ENCODE measurements around the gene PITX2.

The PITX2 gene

DNA sequence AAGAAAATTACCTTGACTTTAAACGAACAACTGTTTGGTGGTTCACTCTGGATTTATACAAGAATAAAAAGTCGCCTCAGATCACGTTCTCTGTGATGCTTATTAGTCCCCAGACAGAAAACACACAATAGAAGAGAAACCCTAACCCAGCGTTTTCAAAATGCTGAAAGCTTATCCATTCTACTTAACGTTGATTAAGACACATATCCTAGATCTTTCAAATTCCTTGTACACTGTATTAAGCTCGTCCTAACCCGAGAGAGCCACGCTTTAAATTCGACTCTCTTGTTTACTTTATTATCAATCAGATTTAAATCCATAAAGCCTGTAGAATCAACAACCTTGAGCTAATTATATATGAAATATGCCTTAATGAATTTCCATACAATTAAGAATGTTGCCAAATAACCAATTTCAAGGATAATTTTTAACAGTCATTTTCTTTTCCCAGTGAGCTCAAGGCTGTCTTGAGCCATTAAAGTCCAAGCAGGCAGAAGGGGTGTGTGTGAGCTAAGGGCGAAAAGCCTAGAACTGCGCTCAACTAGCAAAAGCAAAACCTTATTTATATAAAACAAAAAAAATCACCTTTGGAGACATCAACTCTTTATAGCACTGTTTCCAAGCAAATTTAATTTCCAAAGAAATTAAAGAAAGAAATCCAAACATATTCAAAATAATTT is 981 bp upstream of the PITX2 start:
- no peak for DNase-seq (ENCODE audit: low spot score)

DNA sequence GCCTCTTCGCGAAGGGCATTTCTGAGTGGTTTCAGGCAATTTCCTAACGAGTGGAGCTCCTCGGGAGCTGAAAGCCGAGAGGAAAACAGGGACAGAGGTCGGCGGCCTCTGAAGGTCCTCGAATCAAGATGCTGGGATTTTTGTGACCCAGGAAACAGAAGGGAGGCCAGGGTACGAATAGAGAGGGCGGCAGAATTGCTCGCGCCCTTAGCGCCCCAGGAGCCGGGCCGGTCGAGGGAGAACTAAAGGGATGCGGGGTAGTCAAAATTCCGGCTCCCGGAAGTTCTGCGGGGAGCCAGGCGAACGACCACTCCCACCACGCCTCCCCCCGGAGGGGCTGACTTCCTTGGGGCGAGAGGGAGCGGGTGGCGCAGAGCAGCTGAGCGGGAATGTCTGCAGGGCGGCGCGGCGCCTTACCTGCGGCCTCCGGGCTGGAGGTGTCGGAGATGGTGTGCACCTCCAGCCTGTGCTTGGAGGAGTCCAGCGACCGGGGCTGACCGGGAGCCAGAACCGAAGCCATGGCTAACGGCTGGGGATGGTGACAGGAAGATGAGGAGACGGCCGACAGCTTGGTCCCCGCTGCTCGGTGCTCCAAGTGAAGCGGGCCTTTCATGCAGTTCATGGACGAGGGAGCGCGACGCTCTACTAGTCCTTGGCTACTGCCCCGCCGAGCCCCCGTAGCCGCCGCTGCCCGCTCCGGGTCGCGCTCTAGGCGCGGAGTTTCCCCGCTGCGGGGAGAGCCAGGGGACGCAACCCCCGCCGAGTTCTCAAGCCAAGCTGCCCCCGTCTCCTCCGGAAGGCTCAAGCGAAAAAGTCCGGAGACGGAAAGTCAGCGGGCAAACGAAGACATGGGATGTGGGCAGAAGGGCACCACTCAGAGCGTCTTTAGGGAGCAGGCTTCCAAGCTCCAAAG is 782 bp downstream of the PITX2 start:
- DNase-seq (ENCODE audit: low spot score) = no peak

DNA sequence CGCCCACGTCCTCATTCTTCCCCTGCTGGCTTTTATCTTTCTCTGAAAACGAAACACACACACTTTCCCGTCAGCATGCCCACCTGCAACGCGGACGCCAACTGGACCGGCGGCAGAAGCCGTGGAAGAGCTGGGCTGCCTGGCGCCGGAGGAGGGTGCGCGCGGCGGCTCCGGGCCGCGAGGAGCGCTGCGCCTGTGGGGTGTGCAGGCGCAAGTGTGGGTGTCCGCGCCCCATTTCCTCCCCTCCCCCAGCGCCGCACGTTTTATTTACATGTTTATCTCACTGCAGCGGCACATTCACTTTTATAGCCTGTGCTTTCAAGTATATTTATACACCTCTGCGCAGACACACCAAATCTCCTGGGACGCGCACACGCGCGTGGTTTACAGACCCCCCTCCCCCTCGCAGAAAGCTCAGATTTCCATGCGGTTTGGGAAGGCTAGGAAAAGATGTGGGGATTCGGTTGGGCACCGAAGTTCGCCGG is 1.5 kb downstream of the PITX2 start:
- no peak for DNase-seq (ENCODE audit: low spot score)

DNA sequence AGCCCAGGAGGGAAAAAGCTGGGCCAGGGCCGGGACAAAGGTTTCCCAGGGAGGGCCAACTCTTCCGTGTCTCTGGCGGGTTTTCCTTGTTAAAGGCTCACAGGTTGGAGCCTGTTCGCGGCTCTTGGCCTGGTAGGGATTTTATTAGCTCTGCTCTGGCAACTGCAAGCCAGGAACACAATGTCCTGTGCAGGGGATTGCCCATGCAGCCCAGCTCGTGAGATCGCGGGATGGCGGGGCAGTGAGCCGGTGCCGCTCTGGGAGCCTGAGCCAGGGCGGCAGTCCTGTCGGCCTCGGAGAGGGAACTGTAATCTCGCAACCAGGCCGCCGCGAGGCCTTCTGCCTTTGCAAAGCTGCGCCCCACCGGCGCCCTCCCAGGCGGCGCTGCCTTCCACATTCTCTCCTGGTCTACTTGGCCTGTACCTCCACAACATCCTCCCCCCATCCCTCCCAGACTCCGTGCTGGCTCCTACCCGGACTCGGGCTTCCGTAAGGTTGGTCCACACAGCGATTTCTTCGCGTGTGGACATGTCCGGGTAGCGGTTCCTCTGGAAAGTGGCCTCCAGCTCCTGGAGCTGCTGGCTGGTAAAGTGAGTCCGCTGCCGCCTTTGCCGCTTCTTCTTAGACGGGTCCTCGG is 2.1 kb downstream of the PITX2 start:
- DNase-seq (ENCODE audit: low spot score) = no peak

DNA sequence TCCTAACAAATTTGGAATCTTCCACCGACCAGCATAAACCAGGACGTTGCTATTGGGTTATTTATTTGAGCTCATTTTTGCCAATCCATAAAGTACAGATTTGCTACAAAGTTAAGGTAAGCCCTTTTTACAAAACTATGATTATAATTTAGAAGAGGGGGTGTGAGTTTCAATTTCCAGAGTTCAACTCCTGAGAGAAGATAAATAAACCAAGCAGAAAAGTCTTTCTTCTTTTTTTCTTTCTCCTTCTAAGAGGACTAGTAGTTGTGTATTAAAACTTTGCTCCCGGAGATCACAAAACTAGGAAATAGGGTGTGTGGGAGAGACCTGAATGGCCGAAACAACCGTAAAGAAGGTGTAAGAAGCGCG is 2.6 kb downstream of the PITX2 start:
- no peak for DNase-seq (ENCODE audit: low spot score)

DNA sequence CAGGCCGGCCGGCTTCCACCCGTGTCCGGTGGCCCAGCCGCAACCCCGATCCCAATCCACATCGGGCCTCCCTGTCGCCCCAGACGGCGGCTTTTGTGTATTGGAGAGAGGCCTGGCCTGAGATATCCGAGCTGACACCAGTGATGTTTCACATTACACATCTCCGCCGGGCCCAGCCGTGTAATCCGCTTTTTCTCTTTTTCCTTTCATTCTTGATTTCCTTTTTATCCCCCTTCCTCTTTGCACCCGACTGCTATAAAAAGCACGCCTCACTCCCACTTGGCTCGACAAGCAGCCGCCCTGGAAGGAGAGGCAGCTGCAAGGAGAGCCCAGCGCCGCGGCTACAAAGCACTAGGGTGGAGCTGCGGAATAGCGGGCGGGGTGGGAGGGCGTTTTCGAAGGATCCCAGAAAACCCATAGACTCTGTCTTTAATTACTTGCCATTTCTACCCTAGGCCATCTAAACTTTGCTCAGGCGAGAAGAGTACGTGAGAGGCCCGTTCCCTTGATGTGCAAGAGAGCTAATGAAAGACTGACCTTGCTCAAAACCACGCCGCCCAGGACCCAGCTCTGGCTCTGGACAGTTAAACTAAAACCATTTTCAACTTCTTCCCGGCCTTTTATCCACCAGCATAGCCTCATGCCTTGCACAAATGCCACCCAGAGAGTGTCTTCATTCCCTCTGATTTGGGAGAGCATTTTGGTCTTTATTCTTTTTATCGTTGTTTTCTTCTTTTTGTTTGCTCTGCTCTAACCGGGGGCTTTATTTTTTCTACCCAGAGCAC is 3.2 kb downstream of the PITX2 start:
- DNase-seq (ENCODE audit: low spot score) = no peak

DNA sequence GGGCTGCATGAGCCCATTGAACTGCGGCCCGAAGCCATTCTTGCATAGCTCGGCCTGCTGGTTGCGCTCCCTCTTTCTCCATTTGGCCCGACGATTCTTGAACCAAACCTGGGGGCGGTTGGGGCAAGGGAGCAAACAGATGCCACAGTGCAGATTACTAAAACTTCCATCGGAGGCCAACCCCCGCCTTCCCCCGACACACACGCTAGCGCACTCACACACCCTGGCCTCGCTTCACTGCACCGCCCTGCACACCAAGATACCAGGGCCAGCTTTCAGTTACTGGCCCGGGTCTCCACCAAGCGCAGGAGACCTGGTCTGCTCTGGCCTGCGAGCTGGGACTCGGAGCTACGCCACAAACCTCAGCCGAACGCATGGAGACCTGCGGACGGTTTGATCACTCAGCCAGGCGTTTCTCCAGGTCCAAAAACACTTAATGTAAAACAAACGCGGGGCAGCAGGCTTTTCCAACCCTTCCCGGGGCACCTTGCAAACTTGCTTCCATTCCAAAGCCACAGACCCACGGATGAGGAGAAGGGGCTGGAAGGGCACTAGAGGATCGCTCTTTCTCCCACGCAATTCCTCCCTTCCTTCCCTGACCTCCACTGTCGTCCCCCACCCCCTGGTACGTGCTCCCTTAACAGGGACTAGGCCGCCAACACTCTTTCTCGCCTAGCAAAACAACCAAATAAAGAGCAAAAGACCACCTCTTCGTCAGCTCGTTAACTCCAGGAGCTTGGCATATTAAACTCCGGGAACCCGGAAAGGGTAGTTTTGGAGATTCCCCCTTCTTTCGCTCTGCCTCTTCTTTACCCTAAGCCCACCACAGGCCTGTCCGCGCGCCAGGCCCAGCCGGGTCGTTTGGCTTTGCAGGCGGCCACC is 4.1 kb downstream of the PITX2 start:
- no peak for DNase-seq (ENCODE audit: low spot score)

DNA sequence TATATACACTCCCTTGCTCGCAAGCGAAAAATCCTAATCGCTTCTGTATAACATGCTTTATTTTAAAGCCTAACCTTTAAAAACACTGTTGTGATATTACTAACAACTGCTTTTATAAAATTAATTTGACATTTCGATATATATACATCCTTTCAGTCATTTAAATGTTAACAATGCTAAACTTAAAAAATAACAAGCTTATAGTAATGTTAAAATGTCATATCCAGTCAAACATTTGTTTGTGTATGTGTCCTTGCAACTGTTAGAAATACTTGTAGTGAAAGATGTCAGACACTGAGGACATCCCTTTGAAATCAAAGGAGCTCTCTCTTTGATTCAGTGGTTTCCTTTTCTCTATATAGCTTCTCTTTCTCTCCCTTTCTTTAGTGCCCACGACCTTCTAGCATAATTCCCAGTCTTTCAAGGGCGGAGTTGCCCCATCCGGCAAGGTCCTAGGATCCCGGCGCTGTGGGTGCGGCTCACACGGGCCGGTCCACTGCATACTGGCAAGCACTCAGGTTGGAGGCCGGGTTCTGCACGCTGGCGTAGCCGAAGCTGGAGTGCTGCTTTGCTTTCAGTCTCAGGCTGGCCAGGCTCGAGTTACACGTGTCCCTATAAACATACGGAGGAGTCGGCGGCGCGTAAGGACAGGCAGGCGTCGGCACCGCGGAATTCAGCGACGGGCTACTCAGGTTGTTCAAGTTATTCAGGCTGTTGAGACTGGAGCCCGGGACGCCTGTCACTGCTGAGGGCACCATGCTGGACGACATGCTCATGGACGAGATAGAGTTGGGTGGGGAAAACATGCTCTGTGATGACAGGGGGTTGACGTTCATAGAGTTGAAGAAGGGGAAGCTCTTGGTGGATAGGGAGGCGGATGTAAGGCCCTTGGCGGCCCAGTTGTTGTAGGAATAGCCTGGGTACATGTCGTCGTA is 5.0 kb downstream of the PITX2 start:
- DNase-seq (ENCODE audit: low spot score) = no peak

DNA sequence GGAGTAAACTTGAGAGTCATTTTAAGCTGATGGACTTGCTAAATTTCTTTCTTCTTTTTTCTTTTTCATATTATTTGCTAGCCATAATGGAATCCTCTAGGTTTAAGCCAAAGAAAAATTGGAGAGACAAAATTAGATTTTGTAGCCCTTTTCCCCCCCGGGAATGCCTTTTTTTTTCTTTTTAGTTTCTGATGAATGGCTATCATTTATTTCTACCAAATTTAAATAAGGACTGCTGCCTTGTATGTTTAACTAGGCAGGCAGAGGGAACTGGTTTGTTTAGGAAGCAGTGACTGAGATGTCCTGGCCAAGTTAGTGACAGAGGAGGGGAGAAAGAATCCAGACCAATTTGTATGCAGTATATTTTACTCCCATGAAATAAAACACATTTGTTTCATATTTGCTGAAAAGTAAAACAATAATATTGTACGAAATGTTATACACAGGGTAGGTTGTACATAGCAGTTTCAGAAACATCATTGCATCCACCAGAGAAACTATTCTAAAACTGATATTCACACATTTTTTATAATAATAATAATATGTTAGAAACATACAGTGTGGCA is 5.7 kb downstream of the PITX2 start:
- DNase-seq (ENCODE audit: low spot score) = no peak

DNA sequence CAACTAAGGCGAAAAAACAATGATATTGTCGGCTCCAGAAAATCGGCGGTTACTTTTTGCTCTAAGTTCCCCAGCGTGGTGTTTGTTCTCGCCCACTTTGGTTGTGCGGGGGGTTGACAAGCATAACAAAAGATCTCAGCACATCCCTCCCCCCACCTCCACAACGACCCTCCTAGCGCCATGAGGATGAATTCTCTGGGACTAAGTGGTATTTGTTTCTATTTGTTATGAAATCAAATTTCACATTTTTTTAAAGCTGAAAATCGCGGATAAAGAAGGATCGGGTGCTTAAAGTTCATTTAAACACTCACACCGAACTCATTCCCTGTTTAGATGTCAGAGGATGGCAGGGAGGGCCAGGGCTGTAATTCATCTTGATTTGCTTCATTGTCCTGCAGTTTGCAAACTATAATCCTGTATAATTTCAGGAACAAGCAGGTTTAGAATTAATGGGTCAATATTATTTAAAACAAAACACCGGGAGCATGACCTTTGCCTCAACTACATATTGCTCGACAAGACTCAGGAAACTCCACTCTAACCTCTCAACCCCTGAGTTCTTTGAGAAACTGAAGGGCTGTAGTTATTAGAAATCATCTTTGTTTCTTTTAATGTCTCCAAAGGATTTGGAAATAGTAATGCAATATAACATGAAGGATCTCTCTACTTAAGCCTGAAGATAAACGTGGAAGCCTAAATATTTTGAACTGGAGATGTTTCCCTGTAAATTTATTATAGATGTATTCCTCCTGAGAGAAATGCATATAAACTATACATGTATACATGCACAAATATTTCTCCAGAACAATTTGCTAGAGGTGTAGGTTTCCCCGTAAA is 6.4 kb downstream of the PITX2 start:
- no peak for DNase-seq (ENCODE audit: low spot score)

DNA sequence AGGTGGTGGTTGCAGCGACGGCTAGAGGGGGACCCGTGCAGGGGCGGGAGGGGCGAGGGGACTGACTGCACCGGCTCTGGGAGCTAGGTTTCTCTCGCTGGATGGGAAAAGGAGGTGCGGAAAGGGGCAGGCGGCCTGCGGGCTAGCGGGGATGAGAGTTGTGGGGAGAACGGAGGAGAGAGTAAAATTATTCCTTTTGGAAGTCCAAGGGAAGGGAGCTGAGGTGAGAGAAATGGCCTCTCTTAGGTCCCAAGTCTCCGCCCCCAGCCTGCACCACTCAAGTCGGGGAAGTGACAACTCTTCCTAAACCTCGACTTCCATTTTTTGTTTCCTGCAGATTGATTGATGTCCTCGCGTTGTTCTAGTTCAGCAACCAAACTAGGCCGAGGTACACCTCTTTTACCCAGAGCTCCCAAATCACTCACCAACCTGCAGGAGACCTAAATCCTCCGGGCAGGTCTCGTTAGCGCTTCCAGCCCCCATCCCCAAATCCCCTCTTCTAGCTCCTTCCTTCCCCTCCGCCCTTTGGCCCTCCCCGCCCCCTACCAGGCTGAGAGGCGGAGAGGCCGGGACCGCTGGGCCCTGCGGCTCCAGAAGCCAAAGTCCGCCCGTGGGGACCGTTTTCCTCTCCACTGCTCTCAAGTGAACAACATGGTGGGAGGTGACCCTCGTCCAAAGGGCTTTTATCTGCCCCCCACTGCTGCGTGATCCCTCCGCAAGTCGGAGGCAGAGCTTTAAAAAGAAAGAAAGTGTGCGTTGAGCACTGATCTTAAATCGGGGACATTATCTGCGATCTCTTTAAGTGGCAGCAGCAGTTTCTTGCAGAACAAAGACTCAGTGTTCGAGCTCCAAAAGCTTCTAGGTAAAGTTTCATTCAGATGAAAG is 7.3 kb downstream of the PITX2 start:
- DNase-seq (ENCODE audit: low spot score) = no peak

DNA sequence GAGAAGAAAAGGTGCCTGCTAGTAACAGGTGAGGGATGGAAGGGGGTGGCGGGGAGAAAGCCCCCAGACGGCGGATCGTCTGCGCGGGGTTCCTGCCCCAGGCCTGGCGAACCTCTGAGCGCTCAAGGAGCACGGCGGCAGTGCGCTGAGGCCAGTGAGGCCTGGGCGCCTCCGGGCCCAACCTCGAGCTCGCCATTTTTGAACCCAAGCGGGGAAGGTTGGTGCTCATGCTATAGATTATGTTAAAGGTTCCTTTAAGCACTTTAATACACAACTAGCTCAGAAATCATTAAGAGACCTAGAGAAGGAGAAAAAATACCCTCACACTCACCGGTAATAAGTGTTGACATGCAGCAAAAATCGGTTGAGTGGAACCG is 7.9 kb downstream of the PITX2 start:
- no peak for DNase-seq (ENCODE audit: low spot score)

DNA sequence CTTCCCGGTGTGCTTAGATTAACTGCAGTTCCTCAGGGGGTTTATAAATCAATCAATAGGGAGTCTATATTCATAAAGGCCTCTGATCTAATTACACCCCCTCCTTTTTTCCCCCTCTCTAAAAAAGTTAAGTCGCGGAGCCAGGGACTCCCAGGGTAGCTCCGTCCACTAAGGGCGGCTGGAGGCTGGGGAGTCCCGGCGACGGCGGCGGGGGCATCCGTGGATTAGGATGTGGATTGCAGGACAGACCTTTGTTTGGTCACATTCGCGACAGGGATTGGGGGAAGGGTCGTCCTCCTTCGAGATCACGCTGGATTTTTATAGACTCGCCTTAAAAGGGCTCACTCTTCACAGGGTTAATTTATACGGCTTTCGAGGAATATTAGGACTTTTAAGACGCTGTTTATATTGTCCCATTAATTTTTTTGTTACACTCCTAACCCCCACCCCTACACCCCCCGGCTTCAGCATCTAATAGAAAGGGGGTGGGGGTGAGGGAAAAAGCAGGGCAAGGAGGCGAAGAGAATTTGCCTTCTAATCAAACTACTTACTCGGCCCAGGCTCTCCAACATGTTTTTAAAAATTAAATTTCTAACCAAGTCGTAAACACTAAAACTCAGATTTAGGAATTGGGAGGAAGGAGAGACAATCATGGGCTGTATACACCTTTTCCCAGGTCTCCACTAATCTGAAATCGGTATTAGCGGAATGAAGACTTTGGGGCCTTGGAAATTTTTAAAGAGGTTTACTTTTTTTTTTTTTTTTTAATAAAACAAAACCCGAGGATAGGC is 8.5 kb downstream of the PITX2 start:
- no peak for DNase-seq (ENCODE audit: low spot score)

DNA sequence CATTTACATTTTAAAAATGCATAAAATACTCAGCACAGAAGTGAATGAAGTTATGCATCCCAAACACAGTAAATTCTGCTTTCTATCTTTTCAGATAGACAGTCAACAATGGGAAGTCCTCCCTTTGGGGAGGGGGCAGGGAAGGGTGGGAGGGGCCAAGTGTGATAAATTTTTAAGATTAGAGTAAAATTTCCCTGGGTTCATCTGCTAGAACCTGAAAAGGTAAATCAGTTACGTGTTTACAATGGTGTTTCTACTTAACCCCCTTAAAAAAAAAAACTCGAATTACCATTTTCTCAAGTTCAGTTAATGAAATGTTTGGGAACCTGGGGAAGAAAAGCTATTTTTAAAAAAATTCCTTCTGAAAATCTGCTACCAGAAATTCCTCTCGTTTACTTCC is 9.1 kb downstream of the PITX2 start:
- DNase-seq (ENCODE audit: low spot score) = no peak

DNA sequence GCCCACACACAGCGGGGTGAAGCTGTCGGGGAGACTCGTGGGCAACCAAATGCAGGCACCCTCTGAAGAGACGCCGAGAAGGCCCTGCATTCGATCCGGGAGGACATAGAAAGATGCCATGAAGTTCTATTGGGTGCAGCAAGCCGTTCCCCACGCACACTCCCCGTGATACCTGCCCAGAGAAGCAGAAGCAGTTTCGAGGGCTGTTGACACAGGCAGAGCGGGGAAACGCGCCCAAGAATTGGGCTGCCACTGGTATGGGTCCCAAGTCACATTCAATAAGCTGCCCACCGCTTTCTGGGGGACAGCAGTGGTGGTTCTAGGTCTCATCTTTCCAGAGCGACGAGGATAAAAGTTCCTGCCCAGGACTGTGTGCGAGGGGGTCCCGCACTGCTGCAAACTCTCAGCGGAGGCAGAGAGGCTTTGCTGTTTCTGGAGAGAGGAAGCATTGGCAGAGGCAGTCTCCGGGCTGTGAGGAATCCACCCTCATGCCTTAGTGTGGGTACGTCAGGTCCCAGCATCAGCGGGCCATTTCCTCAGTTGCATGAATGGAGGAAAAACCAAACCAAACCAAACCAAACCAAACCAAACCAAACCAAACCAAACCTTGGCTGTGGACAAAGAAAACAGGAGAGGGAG is 10.1 kb downstream of the PITX2 start:
- no peak for DNase-seq (ENCODE audit: low spot score)

DNA sequence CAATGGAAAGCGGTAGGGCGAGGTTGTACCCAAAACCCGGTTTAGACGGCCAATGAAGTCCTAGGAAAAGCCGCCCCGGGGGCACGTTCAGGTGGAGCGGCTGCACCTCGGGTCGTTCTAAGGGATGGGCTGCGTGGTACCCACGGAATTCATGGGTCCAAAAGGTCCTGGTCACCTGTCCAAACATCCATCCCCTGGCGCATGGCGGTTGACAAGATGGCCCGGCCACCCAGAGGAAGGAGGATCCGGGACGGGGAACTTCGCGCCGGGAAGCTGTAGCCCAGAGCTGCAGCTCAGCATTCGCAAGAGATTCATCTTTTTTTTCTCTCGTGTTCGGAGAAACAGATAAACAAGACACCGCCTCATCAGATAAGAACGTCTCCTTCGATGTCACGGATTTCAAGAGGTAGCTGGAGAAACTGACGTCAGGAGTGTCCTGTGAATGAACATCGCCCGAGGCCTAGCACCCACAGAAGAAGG is 10.9 kb downstream of the PITX2 start:
- no peak for DNase-seq (ENCODE audit: low spot score)
